ENCODE data around the gene NRBF2.
"Not testable (repeated sequence)": the region's sequence is repeated elsewhere in the genome, so short reads cannot be mapped to it uniquely, and the experiment has no call there.

The NRBF2 gene

GRCh38 chr10:63133056-63133820, at the start of gene NRBF2:
Gene NRBF2, plus strand, starts transcription at chr10:63133328. Its CDS starts 143 bp downstream, at chr10:63133471.
- Mint-ChIP-seq H3K9me3 (peaks cover 10% of the 10 kb centered on the region), H3K4me3 (peak within 1 kb of the TSS; percentile 92), H3K27me3 (peaks cover 11% of the 10 kb centered on the region), H3K4me1 (ENCODE audit: low read depth) (peaks cover 44% of the 10 kb centered on the region), H3K36me3 (ENCODE audit: low read depth) (peaks cover 31% of the 10 kb centered on the region), H3K27ac (peak within 1 kb of the TSS; percentile 95)
- peak; percentile 99 for DNase-seq

GRCh38 chr10:63083406-63083805, 49.7 kb upstream of the NRBF2 start:
- not testable (repeated sequence) for H3K9me3 Mint-ChIP-seq; H3K36me3 Mint-ChIP-seq (ENCODE audit: low read depth); H3K27ac Mint-ChIP-seq; DNase-seq; H3K4me1 Mint-ChIP-seq (ENCODE audit: low read depth); H3K4me3 Mint-ChIP-seq
- H3K27me3 Mint-ChIP-seq, result peaks cover 12% of the 10 kb centered on the region

GRCh38 chr10:63083904-63084689, 49.0 kb upstream of the NRBF2 start:
- no peak overlapping the region for H3K27ac Mint-ChIP-seq
- H3K4me3 Mint-ChIP-seq, result no peak overlapping the region
- DNase-seq, result peak; percentile 48
- no peaks in the 10 kb centered on the region for H3K9me3 Mint-ChIP-seq
- H3K36me3 Mint-ChIP-seq (ENCODE audit: low read depth), result no peaks in the 10 kb centered on the region
- peaks cover 2% of the 10 kb centered on the region for H3K4me1 Mint-ChIP-seq (ENCODE audit: low read depth)
- H3K27me3 Mint-ChIP-seq, result peaks cover 16% of the 10 kb centered on the region

- Mint-ChIP-seq H3K4me1 (ENCODE audit: low read depth) (peaks cover 2% of the 10 kb centered on the region), H3K27me3 (peaks cover 17% of the 10 kb centered on the region), H3K9me3 (no peaks in the 10 kb centered on the region), H3K4me3 (no peak overlapping the region), H3K36me3 (ENCODE audit: low read depth) (no peaks in the 10 kb centered on the region), H3K27ac (no peak overlapping the region)
- no peak for DNase-seq
Measured at GRCh38 chr10:63084690-63085382, 48.3 kb upstream of the NRBF2 start.

- Mint-ChIP-seq H3K27ac (no peak overlapping the region), H3K4me1 (ENCODE audit: low read depth) (no peaks in the 10 kb centered on the region), H3K36me3 (ENCODE audit: low read depth) (no peaks in the 10 kb centered on the region), H3K4me3 (no peak overlapping the region), H3K9me3 (no peaks in the 10 kb centered on the region), H3K27me3 (peaks cover 18% of the 10 kb centered on the region)
- no peak for DNase-seq
Measured at GRCh38 chr10:63093227-63093626, 39.9 kb upstream of the NRBF2 start.

- Mint-ChIP-seq H3K9me3 (no peaks in the 10 kb centered on the region), H3K4me1 (ENCODE audit: low read depth) (no peaks in the 10 kb centered on the region)
Measured at GRCh38 chr10:63094405-63094804, 38.7 kb upstream of the NRBF2 start.

GRCh38 chr10:63094881-63095280, 38.2 kb upstream of the NRBF2 start:
- no peaks in the 10 kb centered on the region for H3K4me1 Mint-ChIP-seq (ENCODE audit: low read depth)
- H3K9me3 Mint-ChIP-seq, result no peaks in the 10 kb centered on the region
- H3K36me3 Mint-ChIP-seq (ENCODE audit: low read depth), result no peaks in the 10 kb centered on the region
- peaks cover 11% of the 10 kb centered on the region for H3K27me3 Mint-ChIP-seq
- H3K27ac Mint-ChIP-seq, result no peak overlapping the region
- no peak for DNase-seq
- H3K4me3 Mint-ChIP-seq, result no peak overlapping the region

More at GRCh38 chr10:63094405-63094804, 38.7 kb upstream of the NRBF2 start:
- H3K27me3 Mint-ChIP-seq, result peaks cover 9% of the 10 kb centered on the region
- DNase-seq, result no peak
- no peaks in the 10 kb centered on the region for H3K36me3 Mint-ChIP-seq (ENCODE audit: low read depth)
- no peak overlapping the region for H3K4me3 Mint-ChIP-seq
- H3K27ac Mint-ChIP-seq, result no peak overlapping the region

GRCh38 chr10:63099734-63100133, 33.4 kb upstream of the NRBF2 start:
- Mint-ChIP-seq H3K27ac (no peak overlapping the region), H3K4me3 (no peak overlapping the region), H3K4me1 (ENCODE audit: low read depth) (peaks cover 7% of the 10 kb centered on the region), H3K36me3 (ENCODE audit: low read depth) (no peaks in the 10 kb centered on the region), H3K27me3 (peaks cover 34% of the 10 kb centered on the region), H3K9me3 (no peaks in the 10 kb centered on the region)
- DNase-seq, result no peak

GRCh38 chr10:63101091-63101490, 32.0 kb upstream of the NRBF2 start:
- H3K4me1 Mint-ChIP-seq (ENCODE audit: low read depth); H3K9me3 Mint-ChIP-seq: not testable (repeated sequence)

GRCh38 chr10:63102279-63102883, 30.7 kb upstream of the NRBF2 start:
- not testable (repeated sequence) for H3K36me3 Mint-ChIP-seq (ENCODE audit: low read depth); DNase-seq; H3K27ac Mint-ChIP-seq; H3K4me1 Mint-ChIP-seq (ENCODE audit: low read depth); H3K9me3 Mint-ChIP-seq; H3K4me3 Mint-ChIP-seq
- peaks cover 41% of the 10 kb centered on the region for H3K27me3 Mint-ChIP-seq

More at GRCh38 chr10:63101091-63101490, 32.0 kb upstream of the NRBF2 start:
- not testable (repeated sequence) for H3K27ac Mint-ChIP-seq; H3K4me3 Mint-ChIP-seq; H3K36me3 Mint-ChIP-seq (ENCODE audit: low read depth); DNase-seq
- peaks cover 35% of the 10 kb centered on the region for H3K27me3 Mint-ChIP-seq

GRCh38 chr10:63103178-63103577, 29.9 kb upstream of the NRBF2 start:
- H3K27me3 Mint-ChIP-seq, result peaks cover 38% of the 10 kb centered on the region
- not testable (repeated sequence) for H3K4me3 Mint-ChIP-seq; H3K27ac Mint-ChIP-seq; H3K4me1 Mint-ChIP-seq (ENCODE audit: low read depth); H3K36me3 Mint-ChIP-seq (ENCODE audit: low read depth); H3K9me3 Mint-ChIP-seq; DNase-seq

- Mint-ChIP-seq H3K27ac (no peak overlapping the region), H3K4me1 (ENCODE audit: low read depth) (peaks cover 7% of the 10 kb centered on the region), H3K36me3 (ENCODE audit: low read depth) (no peaks in the 10 kb centered on the region), H3K9me3 (no peaks in the 10 kb centered on the region), H3K27me3 (peaks cover 43% of the 10 kb centered on the region), H3K4me3 (no peak overlapping the region)
- peak; percentile 49 for DNase-seq
Measured at GRCh38 chr10:63103971-63104409, 29.1 kb upstream of the NRBF2 start.

- Mint-ChIP-seq H3K36me3 (ENCODE audit: low read depth) (no peaks in the 10 kb centered on the region), H3K9me3 (no peaks in the 10 kb centered on the region)
Measured at GRCh38 chr10:63105225-63106110, 27.7 kb upstream of the NRBF2 start.

More at GRCh38 chr10:63105225-63106110, 27.7 kb upstream of the NRBF2 start:
- H3K4me1 Mint-ChIP-seq (ENCODE audit: low read depth), result peaks cover 7% of the 10 kb centered on the region
- H3K4me3 Mint-ChIP-seq, result no peak overlapping the region
- H3K27ac Mint-ChIP-seq, result no peak overlapping the region
- peaks cover 40% of the 10 kb centered on the region for H3K27me3 Mint-ChIP-seq
- no peak for DNase-seq

Data from activated T-cell treated with anti-CD3 and anti-CD28 coated beads, Interleukin-2, amount 50 U/mL, for 24 hours (primary cell).